ENCODE data around the gene LLGL2. TPM values are rescaled to one million over a fixed set of nuclear protein-coding genes. Genes with fewer than 3 reads are reported as not detected.

Gene LLGL2
- total and polyA plus RNA-seq, 9 donors, result 0.20 to 45.4 (median 15.1) TPM

GRCh38 chr17:75486951-75487350, 38.5 kb upstream of the LLGL2 start:
- intact Hi-C loops (cut with DNase I), result no loop called here
- 78 to 82% (median 81%) methylated on average over 5 of the region's 5 CpGs for WGBS, 3 donors

GRCh38 chr17:75487351-75488070, 38.0 kb upstream of the LLGL2 start:
- 56 to 71% (median 71%) methylated on average over 12 of the region's 12 CpGs for whole genome bisulfite sequencing, 3 donors
- Histone ChIP-seq H3K36me3 (no peaks in the 10 kb centered on the region), H3K4me3 (no peak overlapping the region), H3K4me1 (ENCODE audit: insufficient read depth) (no peaks in the 10 kb centered on the region), H3K9me3 (no peaks in the 10 kb centered on the region), H3K27ac (no peak overlapping the region), H3K27me3 (no peaks in the 10 kb centered on the region)
- no peak for DNase-seq
- TF ChIP-seq EP300 (IDR thresholded peaks at IDR 0.05), result no peak
- no peak for TF ChIP-seq CTCF (IDR thresholded peaks at IDR 0.05)
- no peak for TF ChIP-seq POLR2A (IDR thresholded peaks at IDR 0.05)
- intact Hi-C loops (cut with DNase I), result no loop called here

More at GRCh38 chr17:75486951-75487350, 38.5 kb upstream of the LLGL2 start:
- TF ChIP-seq POLR2A (IDR thresholded peaks at IDR 0.05), result no peak
- TF ChIP-seq CTCF (IDR thresholded peaks at IDR 0.05), result no peak
- no peak for TF ChIP-seq EP300 (IDR thresholded peaks at IDR 0.05)
- H3K27me3 ChIP-seq, result no peaks in the 10 kb centered on the region
- no peaks in the 10 kb centered on the region for H3K4me1 ChIP-seq (ENCODE audit: insufficient read depth)
- H3K27ac ChIP-seq, result no peak overlapping the region
- H3K4me3 ChIP-seq, result no peak overlapping the region
- no peaks in the 10 kb centered on the region for H3K9me3 ChIP-seq
- DNase-seq, result no peak
- H3K36me3 ChIP-seq, result no peaks in the 10 kb centered on the region

GRCh38 chr17:75488693-75489510, 36.6 kb upstream of the LLGL2 start:
- no peak for DNase-seq
- H3K9me3 ChIP-seq, result no peaks in the 10 kb centered on the region
- H3K4me1 ChIP-seq (ENCODE audit: insufficient read depth), result no peaks in the 10 kb centered on the region
- intact Hi-C loops (cut with DNase I), result no loop called here
- no peak overlapping the region for H3K4me3 ChIP-seq
- H3K27me3 ChIP-seq, result no peaks in the 10 kb centered on the region
- 86 to 92% (median 87%) methylated on average over 24 of the region's 24 CpGs for WGBS, 3 donors
- no peaks in the 10 kb centered on the region for H3K36me3 ChIP-seq
- no peak for TF ChIP-seq EP300 (IDR thresholded peaks at IDR 0.05)
- no peak overlapping the region for H3K27ac ChIP-seq

GRCh38 chr17:75489511-75489955, 36.0 kb upstream of the LLGL2 start:
- H3K27me3 ChIP-seq, result no peaks in the 10 kb centered on the region
- H3K4me1 ChIP-seq (ENCODE audit: insufficient read depth), result no peaks in the 10 kb centered on the region
- no peaks in the 10 kb centered on the region for H3K9me3 ChIP-seq
- intact Hi-C loops (cut with DNase I), result no loop called here
- no peak overlapping the region for H3K27ac ChIP-seq
- no peak for DNase-seq
- TF ChIP-seq POLR2A (IDR thresholded peaks at IDR 0.05) (no peak), CTCF (IDR thresholded peaks at IDR 0.05) (no peak), EP300 (IDR thresholded peaks at IDR 0.05) (no peak)
- no peak overlapping the region for H3K4me3 ChIP-seq
- no peaks in the 10 kb centered on the region for H3K36me3 ChIP-seq
- 76 to 84% (median 81%) methylated on average over 14 of the region's 14 CpGs for WGBS, 3 donors
